IMR-90 (cell line): Measurements from ENCODE around the gene PTPRG.

Source experiments
- BHLHE40 ChIP-seq: fragments of 150-350 bp; IDR thresholded peaks from 2 replicates; pipeline ENCODE4 v1.6.1; 2016; ENCODE audit warnings: mild to moderate bottlenecking, low read depth, low read length
- CHD1 ChIP-seq: IDR thresholded peaks from 2 replicates; pipeline ENCODE4 v1.6.1; 2012; ENCODE audit warnings: low read depth, low read length, improper control_type of control experiment
- CTCF ChIP-seq: conservative IDR thresholded peaks from 2 replicates; pipeline ENCODE4 v1.5.1; 2012; ENCODE audit warnings: mild to moderate bottlenecking, low read depth, low read length, improper control_type of control experiment
- ELK1 ChIP-seq: fragments of 150-350 bp; IDR thresholded peaks from 2 replicates; pipeline ENCODE4 v1.6.1; 2016; ENCODE audit warnings: low read depth, mild to moderate bottlenecking, low read length, moderate library complexity, borderline replicate concordance
- POLR2A ChIP-seq: IDR thresholded peaks from 2 replicates; pipeline ENCODE4 v1.6.1; 2012; ENCODE audit warnings: mild to moderate bottlenecking, low read depth, low read length
- RAD21 ChIP-seq: IDR thresholded peaks from 2 replicates; pipeline ENCODE4 v1.6.1; 2012; ENCODE audit warnings: low read length, improper control_type of control experiment

DNA sequence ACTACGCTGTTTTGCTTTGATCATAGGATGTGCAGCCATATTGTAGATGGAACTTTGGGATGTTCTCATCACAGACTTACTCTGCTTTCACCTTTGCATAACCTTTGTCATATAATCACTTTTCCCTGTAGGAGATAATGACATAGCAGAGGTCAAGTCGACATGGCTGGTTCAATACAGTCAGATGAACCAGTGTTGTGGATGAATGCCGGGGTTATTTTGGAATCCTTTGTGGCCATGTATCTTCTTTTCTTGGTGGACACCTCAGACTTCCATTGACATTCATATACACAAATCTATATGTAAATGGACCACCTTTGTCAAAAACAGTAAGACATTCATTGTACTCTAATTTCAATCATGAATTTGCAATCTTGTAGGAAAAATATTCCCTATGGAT lies 180.2 kb downstream of the PTPRG start:
- no peak for TF ChIP-seq CTCF
- TF ChIP-seq ELK1: no peak
- TF ChIP-seq RAD21: no peak
- no peak for TF ChIP-seq POLR2A
- no peak for TF ChIP-seq CHD1
- TF ChIP-seq BHLHE40: no peak
